Ovary (tissue), 9 donors: ENCODE measurements around the gene SCO1. TPM values are rescaled to one million over a fixed set of nuclear protein-coding genes. Genes with fewer than 3 reads are reported as not detected.
A peak's percentile ranks its signal among the peaks of the same experiment; 100 is the strongest.

Experiments used
- DNase-seq, 5 donors: peaks; one replicate each; pipeline ENCODE4 v3.0.0-alpha.2; 2019 to 2020
- H3K27ac ChIP-seq, 2 donors: fragments of 200-600 bp; one replicate each; pipeline versions ENCODE4 v1.5.1 to v1.8.0; 2019 to 2022
- H3K27me3 ChIP-seq: fragments of 200-600 bp; one replicate; pipeline ENCODE4 v1.8.0; 2022
- H3K36me3 ChIP-seq: fragments of 200-600 bp; sonication (generic); one replicate; pipeline ENCODE4 v1.5.1; 2019
- H3K4me1 ChIP-seq: one replicate; pipeline ENCODE4 v1.8.1; 2013; ENCODE audit warnings: mild to moderate bottlenecking, moderate library complexity; ENCODE audit not compliant: insufficient read depth
- H3K4me3 ChIP-seq: fragments of 200-600 bp; sonication (generic); one replicate; pipeline ENCODE4 v1.5.1; 2017
- H3K9me3 ChIP-seq, 2 donors: fragments of 200-600 bp in 1 of 2; sonication (generic) in 1 of 2; one replicate each; pipeline versions ENCODE4 v1.5.1 to v1.8.1; 2013 to 2019; ENCODE audit warnings: mild to moderate bottlenecking in 1 of 2, moderate library complexity in 1 of 2
- CTCF ChIP-seq, 3 donors: fragments of 450-650 bp in 2 of 3; fragments of 200-600 bp in 1 of 3; IDR thresholded peaks; one replicate each; pipeline versions ENCODE4 v1.5.1 to v1.8.0; 2016 to 2022; ENCODE audit warnings: antibody characterized with exemption in 3 of 3, mild to moderate bottlenecking in 1 of 3
- EP300 ChIP-seq: sonication (generic); formaldehyde crosslinking; IDR thresholded peaks from one replicate; pipeline ENCODE4 v1.6.1; 2017; ENCODE audit warnings: antibody characterized with exemption
- POLR2A ChIP-seq: fragments of 450-650 bp; IDR thresholded peaks from one replicate; pipeline ENCODE4 v1.6.1; 2017; ENCODE audit warnings: antibody characterized with exemption, mild to moderate bottlenecking, moderate library complexity
- WGBS, 3 donors: extraction: QIAGEN DNeasy Blood & Tissue Kit in 1 of 3; methylation state at CpG; one replicate each; pipeline versions ENCODE4 v1.1.5 to v1.1.7; 2013 to 2017; 5-methylcytosine and 5-hydroxymethylcytosine counted together
- intact Hi-C, 4 donors: fragments of 100-400 bp; cut with DNase I; formaldehyde crosslinking; loops; one replicate each; pipeline versions ENCODE4 v1.11.0 to v1.15.1; 2022 to 2023
- polyA plus RNA-seq, 2 donors: library from polyadenylated mRNA; stranded (reverse); fragments of 200-250 nt in 1 of 2; fragments of 350-450 nt in 1 of 2; fragmentation: Illumina TruSeq in 1 of 2; extraction: RNeasy Lipid Tissue Mini Kit (QIAGEN cat#74804) in 1 of 2; gene quantifications; one replicate each; pipeline ENCODE4 v1.2.3, GENCODE V29; 2013 to 2014
- total RNA-seq, 7 donors: library from RNA; depleted of rRNA in 2 of 7; stranded (reverse); fragments of >200 nt in 2 of 7; fragmentation: NEBNext Ultra II Directional in 3 of 7; extraction: Animal tissue kit (Norgen Biotek cat#: 25700) in 3 of 7; gene quantifications; one replicate each; pipeline versions ENCODE4 v1.1.0 to v1.2.4, GENCODE V29; 2016 to 2023
- donor health status: DM: no; HTN: no; CAD: no; lungs with moderate emphysema.
- donor health status: DM: no; HTN: no; CAD: no.
- donor health status: Bipolar disorder and iron deficiency.
- donor health status: DM: yes; HTN: yes; CAD: no.
- donor health status: DM: no; HTN: no; CAD: no.
- donor health status: DM: yes; HTN: yes; CAD: no.

Gene SCO1
- total and polyA plus RNA-seq, 9 donors = 9.5 to 26.5 (median 20.7) TPM

GRCh38 chr17:10738521-10739258 lies 41.4 kb upstream of the SCO1 start:
- Histone ChIP-seq H3K4me3 (no peak overlapping the region), H3K36me3 (no peaks in the 10 kb centered on the region), H3K9me3 (no peaks in the 10 kb centered on the region), H3K27me3 (no peaks in the 10 kb centered on the region), H3K27ac (no peak overlapping the region), H3K4me1 (peaks cover 1% of the 10 kb centered on the region)
- 28 to 40% (median 29%) methylated on average over 5 of the region's 5 CpGs for WGBS, 3 donors
- no peak for TF ChIP-seq EP300
- no peak for TF ChIP-seq POLR2A
- no peak for TF ChIP-seq CTCF (IDR thresholded peaks at IDR 0.05)
- intact Hi-C loops = loop anchor here in 3 of 4 donors (2.0 to 5.0 kb wide), 3 partner anchors 104 to 114 kb away; no protein-coding TSS in a partner anchor
- no peak for DNase-seq

- Histone ChIP-seq H3K27me3 (no peaks in the 10 kb centered on the region), H3K27ac (no peak overlapping the region), H3K4me3 (no peak overlapping the region), H3K9me3 (no peaks in the 10 kb centered on the region), H3K4me1 (peaks cover 1% of the 10 kb centered on the region), H3K36me3 (no peaks in the 10 kb centered on the region)
- DNase-seq = no peak
- intact Hi-C loops = loop anchor here (2.0 to 5.0 kb wide), 3 partner anchors 105 to 115 kb away; no protein-coding TSS in a partner anchor
- 70 to 80% (median 74%) methylated on average over 3 of the region's 3 CpGs for WGBS, 3 donors
- TF ChIP-seq POLR2A = no peak
- TF ChIP-seq EP300 = no peak
- TF ChIP-seq CTCF (IDR thresholded peaks at IDR 0.05) = no peak
Measured at GRCh38 chr17:10737736-10738135, 40.4 kb upstream of the SCO1 start.

- H3K27ac ChIP-seq = no peak overlapping the region
- intact Hi-C loops = loop anchor here in 3 of 4 donors (2.0 to 5.0 kb wide), 3 partner anchors 105 to 115 kb away; no protein-coding TSS in a partner anchor
Measured at GRCh38 chr17:10737168-10737622, 39.9 kb upstream of the SCO1 start.

GRCh38 chr17:10735821-10736220 lies 38.5 kb upstream of the SCO1 start:
- peaks cover 3% of the 10 kb centered on the region for H3K4me1 ChIP-seq
- intact Hi-C loops = loop anchor here in 3 of 4 donors (2.0 to 5.0 kb wide), 3 partner anchors 106 to 116 kb away; no protein-coding TSS in a partner anchor
- H3K36me3 ChIP-seq = no peaks in the 10 kb centered on the region
- DNase-seq = no peak
- H3K27me3 ChIP-seq = no peaks in the 10 kb centered on the region
- no peak overlapping the region for H3K4me3 ChIP-seq
- no peak overlapping the region for H3K27ac ChIP-seq
- 89 to 95% (median 90%) methylated on average over 4 of the region's 4 CpGs for WGBS, 3 donors
- no peaks in the 10 kb centered on the region for H3K9me3 ChIP-seq
- no peak for TF ChIP-seq CTCF (IDR thresholded peaks at IDR 0.05)
- TF ChIP-seq POLR2A = no peak
- no peak for TF ChIP-seq EP300

More at GRCh38 chr17:10737168-10737622, 39.9 kb upstream of the SCO1 start:
- no peaks in the 10 kb centered on the region for H3K36me3 ChIP-seq
- no peaks in the 10 kb centered on the region for H3K9me3 ChIP-seq
- 14% methylated on average over 6 of the region's 6 CpGs for WGBS, 3 donors
- H3K27me3 ChIP-seq = no peaks in the 10 kb centered on the region
- H3K4me1 ChIP-seq = peaks cover 1% of the 10 kb centered on the region
- peak; percentile 44 to 72 (median 61) for DNase-seq
- H3K4me3 ChIP-seq = no peak overlapping the region
- no peak for TF ChIP-seq EP300
- peak; percentile 61 to 67 (median 61) for TF ChIP-seq CTCF (IDR thresholded peaks at IDR 0.05)
- no peak for TF ChIP-seq POLR2A
